RWPE1 (cell line): Measurements from ENCODE around the gene SCN1B.

Source experiments
- CTCF ChIA-PET: fragments of 350-600 bp; sonication (Branson Sonifier 250); formaldehyde crosslinking; extraction: SDS; loops from one replicate; lab custom pipeline; 2021; lab: Yijun Ruan, JAX
- POLR2A ChIA-PET: fragments of 400-600 bp; formaldehyde crosslinking; extraction: SDS; loops from one replicate; lab custom pipeline; 2020; ENCODE audit warnings: antibody characterized with exemption; ENCODE audit not compliant: low non-redundant PET; lab: Yijun Ruan, JAX
- DNase-seq: peaks from one replicate; pipeline ENCODE4 v3.0.0; 2012; ENCODE audit warnings: low spot score
- H3K27ac ChIP-seq: fragments of 450-650 bp; 2 replicates; pipeline ENCODE4 v1.5.1; 2017
- CTCF ChIP-seq: fragments of 450-650 bp; conservative IDR thresholded peaks from 2 replicates; pipeline ENCODE4 v1.5.1; 2017; ENCODE audit warnings: low read depth, mild to moderate bottlenecking

SCN1B gene

DNA sequence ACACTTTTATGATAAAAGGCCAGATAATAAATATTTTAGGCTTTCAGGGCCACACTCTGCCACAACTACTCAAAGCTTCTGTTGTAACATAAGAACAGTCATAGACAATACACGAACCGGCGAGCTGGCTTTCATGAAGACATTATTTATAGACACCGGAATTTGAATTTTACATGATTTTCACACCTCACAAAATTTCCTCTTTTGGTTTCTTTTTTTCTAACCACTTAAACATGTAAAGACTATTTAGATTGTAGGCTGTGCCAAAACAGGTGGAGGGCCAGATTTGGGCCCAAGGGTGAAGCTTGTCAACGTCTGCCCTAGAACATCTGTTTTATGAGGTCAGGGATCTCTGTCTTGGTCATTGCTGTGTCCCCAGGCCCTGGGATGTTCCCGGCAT is 55.7 kb downstream of the SCN1B start:
- no peak overlapping the region for H3K27ac ChIP-seq
- ChIA-PET POLR2A (no interaction called here), CTCF (interaction anchor here (0.5 to 3.2 kb wide), 3 partner anchors 19 to 85 kb away, joined by 3 to 13 read pairs (median 4); no protein-coding TSS in a partner anchor)
- TF ChIP-seq CTCF = no peak
- no peak for DNase-seq

GRCh38 chr19:35086455-35086854 is 56.2 kb downstream of the SCN1B start:
- ChIA-PET POLR2A (no interaction called here), CTCF (interaction anchor here (0.5 to 3.2 kb wide), 4 partner anchors 19 to 85 kb away, joined by 3 to 13 read pairs (median 4); no protein-coding TSS in a partner anchor)
- no peak for TF ChIP-seq CTCF
- no peak overlapping the region for H3K27ac ChIP-seq
- no peak for DNase-seq

DNA sequence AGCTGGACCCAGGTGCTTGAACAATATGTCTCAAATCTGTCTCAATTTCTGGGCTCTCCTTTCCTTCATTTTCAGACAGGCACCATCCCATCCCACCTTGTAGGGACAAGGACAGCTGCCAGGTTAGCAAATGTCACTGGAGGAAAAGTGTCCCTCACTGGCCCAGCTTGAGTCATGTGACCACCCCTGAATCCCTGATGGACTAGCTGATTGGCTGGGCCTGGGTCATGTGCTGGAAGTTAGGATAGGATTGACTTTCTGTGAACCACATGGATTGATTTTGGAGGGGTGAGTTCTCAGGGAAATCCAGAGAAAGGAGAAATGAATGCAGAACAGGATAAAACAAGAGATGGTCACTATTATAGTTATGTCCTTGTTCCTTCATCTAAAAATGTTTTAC is 57.1 kb downstream of the SCN1B start:
- POLR2A ChIA-PET = no interaction called here
- CTCF ChIA-PET = interaction anchor here (0.6 to 3.2 kb wide), 3 partner anchors 20 to 55 kb away, joined by 5 to 13 read pairs (median 7); no protein-coding TSS in a partner anchor

GRCh38 chr19:35088131-35088913 is 58.1 kb downstream of the SCN1B start:
- DNase-seq = peak; percentile 64
- peak overlapping the region; percentile 15; the same call in 1 of the 2 replicates for H3K27ac ChIP-seq
- TF ChIP-seq CTCF = no peak
- ChIA-PET POLR2A (no interaction called here), CTCF (interaction anchor here (0.7 kb wide), 1 partner anchor 33 kb away, joined by 4 read pairs; no protein-coding TSS in a partner anchor)

More for the DNA sequence above, 57.1 kb downstream of the SCN1B start:
- H3K27ac ChIP-seq = no peak overlapping the region
- DNase-seq = no peak
- no peak for TF ChIP-seq CTCF

- no peak overlapping the region for H3K27ac ChIP-seq
- no peak for TF ChIP-seq CTCF
- CTCF ChIA-PET = interaction anchor here (0.5 to 1.0 kb wide), 6 partner anchors 11 to 101 kb away, joined by 3 to 4 read pairs (median 3); no protein-coding TSS in a partner anchor
- POLR2A ChIA-PET = no interaction called here
- no peak for DNase-seq
Observed at GRCh38 chr19:35089554-35089953, 59.3 kb downstream of the SCN1B start.
